Measurements from ENCODE around the gene TMEM120B.

TMEM120B gene

GRCh38 chr12:121809712-121810116 is 97.2 kb downstream of the TMEM120B start:
- TF ChIP-seq EZH2 (IDR thresholded peaks at IDR 0.05; ENCODE audit: borderline replicate concordance, low read depth, low read length, severe bottlenecking), result no peak
- no peak for TF ChIP-seq CTCF (IDR thresholded peaks at IDR 0.05; ENCODE audit: borderline replicate concordance, extremely low read depth, low read length, poor library complexity, severe bottlenecking)
- Histone ChIP-seq H3K4me3 (ENCODE audit: low read depth in 1 of 2, low read length in 2 of 2) (no peak overlapping the region), H3K27me3 (ENCODE audit: insufficient read depth, low read length, poor library complexity) (no peaks in the 10 kb centered on the region), H3K9ac (ENCODE audit: low read depth, low read length) (no peak overlapping the region; the same call in 1 of the 2 replicates), H2AFZ (ENCODE audit: low read depth, low read length) (no peak overlapping the region), H4K20me1 (ENCODE audit: insufficient read depth, low read length) (peaks cover 75% of the 10 kb centered on the region), H3K79me2 (ENCODE audit: insufficient read depth, low read length) (peaks cover 97% of the 10 kb centered on the region), H3K9me3 (ENCODE audit: insufficient read depth, low read length, severe bottlenecking) (no peaks in the 10 kb centered on the region), H3K4me2 (ENCODE audit: insufficient read depth, low read length) (peak overlapping the region; percentile 88), H3K36me3 (ENCODE audit: insufficient read depth, low read length) (peaks cover 80% of the 10 kb centered on the region), H3K4me1 (ENCODE audit: insufficient read depth, low read length) (peaks cover 83% of the 10 kb centered on the region), H3K27ac (ENCODE audit: low read length) (no peak overlapping the region)
- DNase-seq (no peak), ATAC-seq (ENCODE audit: insufficient read depth, low read depth) (no peak)

- peak overlapping the region; percentile 88 for H3K4me2 ChIP-seq (ENCODE audit: insufficient read depth, low read length)
- peak overlapping the region in 1 of 2 experiments; percentile 57; a peak in 2 of 4 replicates for H3K4me3 ChIP-seq (ENCODE audit: low read depth in 1 of 2, low read length in 2 of 2)
- peaks cover 86% of the 10 kb centered on the region for H3K36me3 ChIP-seq (ENCODE audit: insufficient read depth, low read length)
- H3K79me2 ChIP-seq (ENCODE audit: insufficient read depth, low read length), result peaks cover 97% of the 10 kb centered on the region
- DNase-seq (no peak), ATAC-seq (ENCODE audit: insufficient read depth, low read depth) (no peak)
- peaks cover 81% of the 10 kb centered on the region for H4K20me1 ChIP-seq (ENCODE audit: insufficient read depth, low read length)
- H3K27ac ChIP-seq (ENCODE audit: low read length), result peak overlapping the region; percentile 86
- H3K9ac ChIP-seq (ENCODE audit: low read depth, low read length), result peak overlapping the region; percentile 50
- H3K4me1 ChIP-seq (ENCODE audit: insufficient read depth, low read length), result peaks cover 83% of the 10 kb centered on the region
- no peak for TF ChIP-seq CTCF (IDR thresholded peaks at IDR 0.05; ENCODE audit: borderline replicate concordance, extremely low read depth, low read length, poor library complexity, severe bottlenecking)
- no peak for TF ChIP-seq EZH2 (IDR thresholded peaks at IDR 0.05; ENCODE audit: borderline replicate concordance, low read depth, low read length, severe bottlenecking)
- H3K9me3 ChIP-seq (ENCODE audit: insufficient read depth, low read length, severe bottlenecking), result no peaks in the 10 kb centered on the region
- H2AFZ ChIP-seq (ENCODE audit: low read depth, low read length), result no peak overlapping the region
- H3K27me3 ChIP-seq (ENCODE audit: insufficient read depth, low read length, poor library complexity), result no peaks in the 10 kb centered on the region
Observed at GRCh38 chr12:121810234-121810817, 97.8 kb downstream of the TMEM120B start.

- H2AFZ ChIP-seq (ENCODE audit: low read depth, low read length), result no peak overlapping the region
- peak; percentile 18; the same call in 1 of the 3 replicates for ATAC-seq (ENCODE audit: insufficient read depth, low read depth)
- peaks cover 77% of the 10 kb centered on the region for H4K20me1 ChIP-seq (ENCODE audit: insufficient read depth, low read length)
- peaks cover 89% of the 10 kb centered on the region for H3K36me3 ChIP-seq (ENCODE audit: insufficient read depth, low read length)
- H3K9ac ChIP-seq (ENCODE audit: low read depth, low read length), result peak overlapping the region; percentile 50
- peaks cover 79% of the 10 kb centered on the region for H3K4me1 ChIP-seq (ENCODE audit: insufficient read depth, low read length)
- TF ChIP-seq CTCF (IDR thresholded peaks at IDR 0.05; ENCODE audit: borderline replicate concordance, extremely low read depth, low read length, poor library complexity, severe bottlenecking) (no peak), EZH2 (IDR thresholded peaks at IDR 0.05; ENCODE audit: borderline replicate concordance, low read depth, low read length, severe bottlenecking) (no peak)
- no peaks in the 10 kb centered on the region for H3K27me3 ChIP-seq (ENCODE audit: insufficient read depth, low read length, poor library complexity)
- peaks cover 97% of the 10 kb centered on the region for H3K79me2 ChIP-seq (ENCODE audit: insufficient read depth, low read length)
- no peak for DNase-seq
- peak overlapping the region in 1 of 2 experiments; percentile 57; a peak in 3 of 4 replicates for H3K4me3 ChIP-seq (ENCODE audit: low read depth in 1 of 2, low read length in 2 of 2)
- no peaks in the 10 kb centered on the region for H3K9me3 ChIP-seq (ENCODE audit: insufficient read depth, low read length, severe bottlenecking)
- peak overlapping the region; percentile 86 for H3K27ac ChIP-seq (ENCODE audit: low read length)
- H3K4me2 ChIP-seq (ENCODE audit: insufficient read depth, low read length), result peak overlapping the region; percentile 88
Observed at GRCh38 chr12:121810833-121811433, 98.4 kb downstream of the TMEM120B start.

Data from DND-41 (cell line).